MM.1S (cell line): Measurements from ENCODE around the gene TSSK6.

Experiments used
- DNase-seq: peaks from one replicate; pipeline ENCODE4 v3.0.0-alpha.2; 2015
- H2AFZ ChIP-seq: fragments of 300-600 bp; sonication (generic); 2 replicates; pipeline ENCODE4 v1.6.0; 2016; ENCODE audit warnings: antibody characterized with exemption, low read length
- H3F3A ChIP-seq: fragments of 300-600 bp; sonication (generic); 2 replicates; pipeline ENCODE4 v1.6.1; 2016; ENCODE audit warnings: mild to moderate bottlenecking, antibody characterized with exemption, low read length, moderate library complexity, mixed read lengths; ENCODE audit not compliant: insufficient read depth
- H3K27ac ChIP-seq: fragments of 300-600 bp; sonication (generic); 2 replicates; pipeline ENCODE4 v1.5.1; 2016; ENCODE audit warnings: mild to moderate bottlenecking, low read length
- H3K27me3 ChIP-seq: fragments of 300-600 bp; sonication (generic); replicated peaks from 2 replicates; pipeline ENCODE4 v1.6.0; 2016; ENCODE audit warnings: low read length; ENCODE audit not compliant: insufficient read depth
- H3K36me3 ChIP-seq: fragments of 300-600 bp; sonication (generic); replicated peaks from 2 replicates; pipeline ENCODE4 v1.6.1; 2016; ENCODE audit warnings: mild to moderate bottlenecking, low read length, mixed read lengths; ENCODE audit not compliant: insufficient read depth
- H3K4me1 ChIP-seq: fragments of 300-600 bp; sonication (generic); 2 replicates; pipeline ENCODE4 v1.6.1; 2016; ENCODE audit warnings: low read length, mixed read lengths
- H3K4me2 ChIP-seq: fragments of 300-600 bp; sonication (generic); 2 replicates; pipeline ENCODE4 v1.6.0; 2016; ENCODE audit warnings: low read depth, low read length
- H3K4me3 ChIP-seq: fragments of 300-600 bp; sonication (generic); 2 replicates; pipeline ENCODE4 v1.5.1; 2016; ENCODE audit warnings: low read length, mixed read lengths
- H3K79me2 ChIP-seq: fragments of 300-600 bp; sonication (generic); 2 replicates; pipeline ENCODE4 v1.6.1; 2016; ENCODE audit warnings: mixed run types, low read length, mixed read lengths
- H3K9ac ChIP-seq: fragments of 300-600 bp; sonication (generic); 2 replicates; pipeline ENCODE4 v1.6.1; 2016; ENCODE audit warnings: low read length, mixed read lengths
- H3K9me2 ChIP-seq: fragments of 300-600 bp; sonication (generic); replicated peaks from 2 replicates; pipeline ENCODE4 v1.6.1; 2016; ENCODE audit warnings: mild to moderate bottlenecking, low read length, mixed read lengths; ENCODE audit not compliant: insufficient read depth
- H3K9me3 ChIP-seq: fragments of 300-600 bp; sonication (generic); replicated peaks from 2 replicates; pipeline ENCODE4 v1.6.1; 2016; ENCODE audit warnings: mild to moderate bottlenecking, low read length, mixed read lengths; ENCODE audit not compliant: insufficient read depth
- H4K20me1 ChIP-seq: fragments of 300-600 bp; sonication (generic); 2 replicates; pipeline ENCODE4 v1.6.1; 2016; ENCODE audit warnings: mild to moderate bottlenecking, low read length, moderate library complexity, mixed read lengths; ENCODE audit not compliant: insufficient read depth
- EZH2 ChIP-seq: fragments of 300-600 bp; sonication (generic); optimal IDR thresholded peaks from 2 replicates; pipeline ENCODE3; 2017; ENCODE audit warnings: low read depth, mild to moderate bottlenecking, antibody characterized with exemption, low read length, mixed read lengths
- EZH2phosphoT487 ChIP-seq: fragments of 300-600 bp; sonication (generic); IDR thresholded peaks from 2 replicates; pipeline ENCODE4 v1.6.1; 2018; ENCODE audit warnings: antibody characterized with exemption, low read length
- TF ChIP-seq, protein P1 (sequence below): fragments of 300-600 bp; sonication (generic); IDR thresholded peaks from 2 replicates; pipeline ENCODE4 v1.5.1; 2016; ENCODE audit warnings: antibody characterized with exemption, low read length, mixed read lengths

TSSK6 gene

DNA sequence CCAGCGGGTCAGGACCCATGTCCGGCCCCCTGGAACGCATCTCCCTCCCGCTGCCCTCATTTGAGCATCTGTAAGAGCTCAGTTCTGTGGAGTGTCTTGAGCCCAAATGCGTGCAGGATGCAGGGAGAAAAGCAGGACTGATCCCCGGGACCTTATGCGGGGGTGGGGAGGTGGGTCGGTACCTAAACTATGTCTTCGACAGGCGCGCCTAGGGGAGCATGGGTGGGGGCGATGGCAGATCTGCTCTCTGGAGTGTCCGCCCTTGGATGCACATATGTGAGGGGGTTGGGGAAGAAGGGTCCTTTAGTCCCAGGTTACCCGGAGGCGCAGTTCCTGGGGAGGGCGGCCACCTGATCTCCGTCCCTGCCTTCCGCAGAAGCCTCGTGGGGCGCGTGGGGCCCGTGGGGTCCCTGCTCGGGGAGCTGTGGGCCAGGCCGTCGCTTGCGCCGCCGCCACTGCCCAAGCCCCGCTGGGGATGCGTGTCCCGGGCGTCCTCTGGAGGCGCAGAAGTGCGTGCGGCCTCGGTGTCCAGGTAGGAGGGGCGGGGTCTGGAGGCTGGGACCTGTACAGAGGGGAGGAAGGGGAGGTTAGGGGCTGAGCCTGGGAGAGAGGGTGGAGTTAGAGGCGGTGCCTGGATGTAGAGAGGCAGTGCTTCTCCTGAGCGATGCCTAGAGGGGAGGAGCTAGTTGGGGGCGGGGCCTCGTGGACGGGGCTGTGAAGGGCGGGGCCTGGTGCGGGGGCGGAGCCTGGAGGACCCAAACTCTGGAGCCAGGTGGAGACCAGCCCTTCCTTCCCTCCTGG, 25.6 kb upstream of the TSSK6 start:
- no peak overlapping the region for H2AFZ ChIP-seq
- no peak overlapping the region for H3K27ac ChIP-seq
- H3K4me3 ChIP-seq, result no peak overlapping the region
- H3F3A ChIP-seq, result no peaks in the 10 kb centered on the region
- no peaks in the 10 kb centered on the region for H3K36me3 ChIP-seq
- H4K20me1 ChIP-seq, result no peaks in the 10 kb centered on the region
- no peaks in the 10 kb centered on the region; the same call in 1 of the 2 replicates for H3K27me3 ChIP-seq
- H3K9me2 ChIP-seq, result no peaks in the 10 kb centered on the region
- H3K79me2 ChIP-seq, result no peaks in the 10 kb centered on the region
- DNase-seq, result no peak
- H3K4me2 ChIP-seq, result no peak overlapping the region
- H3K9me3 ChIP-seq, result no peaks in the 10 kb centered on the region
- TF ChIP-seq EZH2phosphoT487, result no peak
- no peak overlapping the region for H3K9ac ChIP-seq
- H3K4me1 ChIP-seq, result no peaks in the 10 kb centered on the region

DNA sequence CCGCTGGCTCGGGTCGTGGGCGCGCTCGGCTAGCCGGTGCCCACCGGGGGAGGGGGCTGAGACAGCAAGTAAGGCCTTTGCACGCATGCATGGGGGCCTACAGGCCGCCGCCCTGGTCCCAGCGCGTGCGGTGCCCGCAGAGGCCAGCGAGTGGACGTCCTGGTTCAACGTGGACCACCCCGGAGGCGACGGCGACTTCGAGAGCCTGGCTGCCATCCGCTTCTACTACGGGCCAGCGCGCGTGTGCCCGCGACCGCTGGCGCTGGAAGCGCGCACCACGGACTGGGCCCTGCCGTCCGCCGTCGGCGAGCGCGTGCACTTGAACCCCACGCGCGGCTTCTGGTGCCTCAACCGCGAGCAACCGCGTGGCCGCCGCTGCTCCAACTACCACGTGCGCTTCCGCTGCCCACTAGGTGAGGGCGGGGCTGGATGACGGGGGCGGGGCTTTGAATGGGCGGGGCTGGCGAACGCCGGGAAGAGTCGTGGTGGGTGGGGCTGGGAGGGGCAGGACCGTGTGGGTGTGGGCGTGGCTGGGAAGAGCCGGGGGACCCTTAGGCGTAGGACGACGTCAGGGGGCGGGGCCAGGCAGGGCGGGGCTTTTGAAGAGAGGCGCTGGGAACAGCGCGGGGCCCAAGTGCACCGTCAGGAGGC, 24.8 kb upstream of the TSSK6 start:
- Histone ChIP-seq H3K4me3 (no peak overlapping the region), H3K4me2 (no peak overlapping the region), H3K27me3 (no peaks in the 10 kb centered on the region; the same call in 1 of the 2 replicates), H3F3A (no peaks in the 10 kb centered on the region), H2AFZ (no peak overlapping the region), H3K9me2 (no peaks in the 10 kb centered on the region), H3K9ac (no peak overlapping the region), H3K36me3 (no peaks in the 10 kb centered on the region), H3K9me3 (no peaks in the 10 kb centered on the region), H4K20me1 (no peaks in the 10 kb centered on the region), H3K79me2 (no peaks in the 10 kb centered on the region), H3K4me1 (no peaks in the 10 kb centered on the region), H3K27ac (no peak overlapping the region)
- DNase-seq, result no peak
- TF ChIP-seq EZH2 (no peak), EZH2phosphoT487 (no peak)
- TF ChIP-seq, protein P1, sequence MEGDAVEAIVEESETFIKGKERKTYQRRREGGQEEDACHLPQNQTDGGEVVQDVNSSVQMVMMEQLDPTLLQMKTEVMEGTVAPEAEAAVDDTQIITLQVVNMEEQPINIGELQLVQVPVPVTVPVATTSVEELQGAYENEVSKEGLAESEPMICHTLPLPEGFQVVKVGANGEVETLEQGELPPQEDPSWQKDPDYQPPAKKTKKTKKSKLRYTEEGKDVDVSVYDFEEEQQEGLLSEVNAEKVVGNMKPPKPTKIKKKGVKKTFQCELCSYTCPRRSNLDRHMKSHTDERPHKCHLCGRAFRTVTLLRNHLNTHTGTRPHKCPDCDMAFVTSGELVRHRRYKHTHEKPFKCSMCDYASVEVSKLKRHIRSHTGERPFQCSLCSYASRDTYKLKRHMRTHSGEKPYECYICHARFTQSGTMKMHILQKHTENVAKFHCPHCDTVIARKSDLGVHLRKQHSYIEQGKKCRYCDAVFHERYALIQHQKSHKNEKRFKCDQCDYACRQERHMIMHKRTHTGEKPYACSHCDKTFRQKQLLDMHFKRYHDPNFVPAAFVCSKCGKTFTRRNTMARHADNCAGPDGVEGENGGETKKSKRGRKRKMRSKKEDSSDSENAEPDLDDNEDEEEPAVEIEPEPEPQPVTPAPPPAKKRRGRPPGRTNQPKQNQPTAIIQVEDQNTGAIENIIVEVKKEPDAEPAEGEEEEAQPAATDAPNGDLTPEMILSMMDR, result no peak

DNA sequence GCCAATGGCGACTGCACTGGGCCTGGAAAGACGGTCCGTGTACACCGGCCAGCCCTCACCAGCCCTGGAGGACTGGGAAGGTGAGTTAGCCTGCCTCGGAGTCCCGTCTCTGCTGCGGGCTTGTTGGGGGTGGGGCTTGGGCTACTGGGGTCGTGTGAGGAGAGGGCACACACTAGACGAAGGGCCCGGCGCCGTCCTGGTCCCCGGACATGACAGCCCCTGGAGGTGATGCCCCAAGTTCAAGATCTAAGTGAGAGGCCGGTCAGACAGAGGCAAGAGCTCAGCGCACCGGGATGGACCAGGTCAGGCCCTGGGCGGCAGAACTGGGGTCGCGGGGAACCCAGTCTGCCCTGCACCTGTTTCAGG, 24.3 kb upstream of the TSSK6 start:
- Histone ChIP-seq H3K4me2 (no peak overlapping the region), H3K9me2 (no peaks in the 10 kb centered on the region), H3K4me3 (no peak overlapping the region), H3K27me3 (no peaks in the 10 kb centered on the region; the same call in 1 of the 2 replicates), H3K9ac (no peak overlapping the region), H3K79me2 (no peaks in the 10 kb centered on the region), H3K9me3 (no peaks in the 10 kb centered on the region), H3K36me3 (no peaks in the 10 kb centered on the region), H2AFZ (no peak overlapping the region), H3K4me1 (no peaks in the 10 kb centered on the region), H3K27ac (no peak overlapping the region), H4K20me1 (no peaks in the 10 kb centered on the region), H3F3A (no peaks in the 10 kb centered on the region)
- TF ChIP-seq EZH2 (no peak), EZH2phosphoT487 (no peak)
- TF ChIP-seq, protein P1, result no peak
- no peak for DNase-seq

DNA sequence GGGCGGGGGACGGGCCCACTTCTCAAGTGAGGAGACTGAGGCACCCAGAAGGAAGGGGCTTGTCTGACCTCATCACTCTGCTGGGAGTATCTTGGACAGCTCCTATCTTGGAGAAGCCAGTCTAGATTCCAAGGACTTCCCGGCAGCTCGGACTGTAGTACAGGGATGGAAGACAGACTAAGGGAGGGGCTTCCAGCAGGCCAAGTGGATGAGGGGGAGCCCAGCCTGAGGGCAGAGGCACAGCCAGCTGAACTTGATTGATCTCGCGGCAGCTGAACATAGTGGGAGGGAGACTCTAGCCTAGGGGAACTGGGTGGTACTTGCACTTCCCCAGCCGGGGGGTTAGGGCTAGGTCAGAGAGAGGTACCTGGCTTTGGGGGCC, 23.4 kb upstream of the TSSK6 start:
- Histone ChIP-seq H3K4me2 (no peak overlapping the region), H3K9me3 (no peaks in the 10 kb centered on the region), H3F3A (no peaks in the 10 kb centered on the region), H3K9me2 (no peaks in the 10 kb centered on the region), H2AFZ (no peak overlapping the region), H3K27me3 (no peaks in the 10 kb centered on the region; the same call in 1 of the 2 replicates), H3K4me3 (no peak overlapping the region), H4K20me1 (no peaks in the 10 kb centered on the region), H3K79me2 (no peaks in the 10 kb centered on the region), H3K27ac (no peak overlapping the region), H3K36me3 (no peaks in the 10 kb centered on the region), H3K9ac (no peak overlapping the region), H3K4me1 (no peaks in the 10 kb centered on the region)
- no peak for DNase-seq
- no peak for TF ChIP-seq EZH2phosphoT487
- TF ChIP-seq, protein P1, result no peak
- no peak for TF ChIP-seq EZH2
